Mesothelial cell of epicardium (in vitro differentiated cells): ENCODE data around the gene CLPTM1L. TPM values are rescaled to one million over a fixed set of nuclear protein-coding genes. Genes with fewer than 3 reads are reported as not detected.
"Not testable (repeated sequence)": the region's sequence is repeated elsewhere in the genome, so short reads cannot be mapped to it uniquely, and the experiment has no call there.

Experiments
- DNase-seq, 2 experiments: peaks; one replicate each; pipeline ENCODE4 v3.0.0; 2021; ENCODE audit warnings: low spot score in 2 of 2; ENCODE audit not compliant: unreplicated experiment in 2 of 2
- H3K27ac Mint-ChIP-seq: 2 replicates; pipeline ENCODE4 v1.8.0; 2021; ENCODE audit warnings: mixed read lengths
- H3K27me3 Mint-ChIP-seq: 2 replicates; pipeline ENCODE4 v1.8.0; 2021; ENCODE audit warnings: low read depth, mixed read lengths
- H3K36me3 Mint-ChIP-seq: 2 replicates; pipeline ENCODE4 v1.8.0; 2021; ENCODE audit warnings: mixed read lengths
- H3K4me1 Mint-ChIP-seq: 2 replicates; pipeline ENCODE4 v1.8.0; 2021; ENCODE audit warnings: mixed read lengths
- H3K4me3 Mint-ChIP-seq: 2 replicates; pipeline ENCODE4 v1.8.0; 2021; ENCODE audit warnings: mild to moderate bottlenecking, moderate library complexity, mixed read lengths
- H3K9me3 Mint-ChIP-seq: 2 replicates; pipeline ENCODE4 v1.8.0; 2021; ENCODE audit warnings: mixed read lengths
- CTCF ChIP-seq: fragments of 200-600 bp; sonication (generic); IDR thresholded peaks from one replicate; pipeline ENCODE4 v1.5.0; 2021; ENCODE audit warnings: antibody characterized with exemption; ENCODE audit not compliant: unreplicated experiment
- total RNA-seq: library from RNA; stranded (reverse); gene quantifications from 3 replicates; pipeline ENCODE4 v1.2.1, GENCODE V29; 2021

CLPTM1L gene
- total RNA-seq, 1 donor from 2014 or later: 83.7 TPM

- no peak overlapping the region for H3K27ac Mint-ChIP-seq
- DNase-seq: peak in 1 of 2 experiments; percentile 35
- no peak for TF ChIP-seq CTCF
These were observed 50.6 kb downstream of the CLPTM1L start for GRCh38 chr5:1294206-1294834.

GRCh38 chr5:1293416-1294205 lies 51.3 kb downstream of the CLPTM1L start:
- H3K4me3 Mint-ChIP-seq: peak overlapping the region; percentile 20
- no peak overlapping the region for H3K27ac Mint-ChIP-seq
- H3K9me3 Mint-ChIP-seq: no peaks in the 10 kb centered on the region
- peaks cover 61% of the 10 kb centered on the region for H3K27me3 Mint-ChIP-seq
- peak in 1 of 2 experiments; percentile 36 for DNase-seq
- H3K36me3 Mint-ChIP-seq: no peaks in the 10 kb centered on the region
- H3K4me1 Mint-ChIP-seq: peaks cover 2% of the 10 kb centered on the region
- no peak for TF ChIP-seq CTCF

More at GRCh38 chr5:1294206-1294834, 50.6 kb downstream of the CLPTM1L start:
- Mint-ChIP-seq H3K4me3 (no peak overlapping the region), H3K9me3 (no peaks in the 10 kb centered on the region), H3K27me3 (peaks cover 66% of the 10 kb centered on the region), H3K4me1 (peaks cover 2% of the 10 kb centered on the region), H3K36me3 (no peaks in the 10 kb centered on the region)

GRCh38 chr5:1292846-1293415 lies 52.0 kb downstream of the CLPTM1L start:
- Mint-ChIP-seq H3K27ac (no peak overlapping the region), H3K4me3 (no peak overlapping the region), H3K4me1 (peaks cover 2% of the 10 kb centered on the region), H3K27me3 (peaks cover 63% of the 10 kb centered on the region), H3K9me3 (peaks cover 5% of the 10 kb centered on the region), H3K36me3 (no peaks in the 10 kb centered on the region)
- no peak for TF ChIP-seq CTCF
- peak in 1 of 2 experiments; percentile 29 for DNase-seq

- Mint-ChIP-seq H3K4me3 (no peak overlapping the region), H3K27ac (no peak overlapping the region), H3K36me3 (no peaks in the 10 kb centered on the region), H3K4me1 (peaks cover 2% of the 10 kb centered on the region), H3K9me3 (peaks cover 5% of the 10 kb centered on the region), H3K27me3 (peaks cover 55% of the 10 kb centered on the region)
- peak in 1 of 2 experiments; percentile 22 for DNase-seq
- TF ChIP-seq CTCF: no peak
These were observed 52.8 kb downstream of the CLPTM1L start for GRCh38 chr5:1292139-1292538.

GRCh38 chr5:1291611-1292080 lies 53.3 kb downstream of the CLPTM1L start:
- Mint-ChIP-seq H3K4me1 (peaks cover 2% of the 10 kb centered on the region), H3K36me3 (no peaks in the 10 kb centered on the region), H3K9me3 (peaks cover 5% of the 10 kb centered on the region), H3K27me3 (peaks cover 50% of the 10 kb centered on the region), H3K4me3 (no peak overlapping the region), H3K27ac (no peak overlapping the region)
- peak in 1 of 2 experiments; percentile 31 for DNase-seq
- TF ChIP-seq CTCF: no peak

- H3K36me3 Mint-ChIP-seq, H3K27ac Mint-ChIP-seq, H3K9me3 Mint-ChIP-seq, H3K4me1 Mint-ChIP-seq, DNase-seq, H3K4me3 Mint-ChIP-seq: not testable (repeated sequence)
- H3K27me3 Mint-ChIP-seq: peaks cover 43% of the 10 kb centered on the region
These were observed 53.9 kb downstream of the CLPTM1L start for GRCh38 chr5:1290956-1291355.

GRCh38 chr5:1289559-1289958 lies 55.3 kb downstream of the CLPTM1L start:
- not testable (repeated sequence) for H3K4me1 Mint-ChIP-seq, H3K27ac Mint-ChIP-seq, H3K9me3 Mint-ChIP-seq, H3K4me3 Mint-ChIP-seq, DNase-seq, H3K36me3 Mint-ChIP-seq
- peaks cover 36% of the 10 kb centered on the region for H3K27me3 Mint-ChIP-seq
